ENCODE measurements around the gene CYB5D1. TPM values are rescaled to one million over a fixed set of nuclear protein-coding genes. Genes with fewer than 3 reads are reported as not detected.

Gene CYB5D1
- polyA plus RNA-seq, 1 donor (not counting 4 experiments of a cell fraction or from before 2014, with no cell fraction given) = 14.8 TPM

GRCh38 chr17:7911116-7911515 is 53.3 kb downstream of the CYB5D1 start:
- H3K9me3 ChIP-seq (ENCODE audit: control insufficient read depth, low read depth, low read length) = no peaks in the 10 kb centered on the region
- peaks cover 23 to 35% of the 10 kb centered on the region in 2 experiments for H3K36me3 ChIP-seq (ENCODE audit: control insufficient read depth in 2 of 2, extremely low read depth in 1 of 2, insufficient read depth in 2 of 2, low read length in 2 of 2)
- H3K4me2 ChIP-seq (ENCODE audit: control insufficient read depth, extremely low read depth, insufficient read depth, low read depth, low read length) = no peak overlapping the region
- dilution Hi-C loops (cut with MboI; ENCODE audit: extremely low pct_ligation_motif_present, low sequenced_read_pairs) = no loop called here
- peaks cover 16% of the 10 kb centered on the region for H3K4me1 ChIP-seq (ENCODE audit: control insufficient read depth, extremely low read depth, insufficient read depth, low read length)
- DNase-seq (ENCODE audit: low read depth, low spot score) (no peak), FAIRE-seq (no peak)
- no peaks in the 10 kb centered on the region for H3K79me2 ChIP-seq (ENCODE audit: control insufficient read depth, insufficient read depth, low read length)
- no peaks in the 10 kb centered on the region for H3K27me3 ChIP-seq (ENCODE audit: control insufficient read depth, extremely low read depth, insufficient read depth, low read length)
- no peaks in the 10 kb centered on the region for H3K9me1 ChIP-seq (ENCODE audit: control insufficient read depth, extremely low read depth, insufficient read depth, low read length)
- no peak overlapping the region for H2AFZ ChIP-seq (ENCODE audit: control insufficient read depth, low read length)
- no peak overlapping the region for H3K27ac ChIP-seq (ENCODE audit: control insufficient read depth, insufficient read depth, low read length)
- no peaks in the 10 kb centered on the region for H4K20me1 ChIP-seq (ENCODE audit: control insufficient read depth, extremely low read depth, insufficient read depth, low read length)
- TF ChIP-seq EZH2 (IDR thresholded peaks at IDR 0.05; ENCODE audit: low read length) (no peak), CTCF (optimal IDR thresholded peaks at IDR 0.05 in 1 of 3, IDR thresholded peaks at IDR 0.05 in 1 of 3, conservative IDR thresholded peaks at IDR 0.05 in 1 of 3; ENCODE audit: extremely low read depth in 1 of 3, insufficient read depth in 2 of 3, low read length in 3 of 3) (no peak)
- H3K4me3 ChIP-seq (ENCODE audit: control insufficient read depth in 2 of 3, extremely low read depth in 1 of 3, insufficient read depth in 2 of 3, low read depth in 1 of 3, low read length in 3 of 3) = no peak overlapping the region
- H3K9ac ChIP-seq (ENCODE audit: control insufficient read depth, extremely low read depth, insufficient read depth, low read length) = no peak overlapping the region

Small RNA genes lying within 50 kb of the gene (small RNA-seq; reads per million reads assigned to genes)
- 0.07 to 3.0 (median 0.33) reads per million in 3 experiments for gene SCARNA21 (ENCODE audit: insufficient read length in 3 of 3, low read depth in 3 of 3, low replicate concordance in 1 of 3)

Other genes with a start within 250 kb of the CYB5D1 start
- gene FXR2, start 243.1 kb upstream of the CYB5D1 start, polyA plus RNA-seq = 30.6 to 44.3 TPM (median 32.2 TPM) in 3 replicates
- gene SAT2, start 230.2 kb upstream of the CYB5D1 start, polyA plus RNA-seq = 23.5 to 26.9 TPM (median 25.8 TPM) in 3 replicates
- gene SHBG, start 227.9 kb upstream of the CYB5D1 start, polyA plus RNA-seq = 0.14 to 0.44 TPM (median 0.23 TPM) in 3 replicates
- not detected in 3 replicates for gene ATP1B2, start 207.1 kb upstream of the CYB5D1 start, polyA plus RNA-seq
- 14.3 to 60.6 TPM (median 22.0 TPM) in 3 replicates for gene TP53, start 170.5 kb upstream of the CYB5D1 start, polyA plus RNA-seq
- gene WRAP53, start 169.5 kb upstream of the CYB5D1 start, polyA plus RNA-seq = 7.7 to 10.6 TPM (median 8.2 TPM) in 3 replicates
- 3.1 to 4.1 TPM (median 3.1 TPM) in 3 replicates for gene EFNB3, start 152.8 kb upstream of the CYB5D1 start, polyA plus RNA-seq
- gene DNAH2, start 140.3 kb upstream of the CYB5D1 start, polyA plus RNA-seq = 0.13 to 0.36 TPM (median 0.13 TPM) in 3 replicates
- 1.0 to 1.6 TPM (median 1.4 TPM) in 3 replicates for gene KDM6B, start 23.8 kb upstream of the CYB5D1 start, polyA plus RNA-seq
- 0.14 to 0.45 TPM (median 0.24 TPM) in 3 replicates for gene TMEM88, start 2.9 kb upstream of the CYB5D1 start, polyA plus RNA-seq
- gene NAA38, start 444 bp upstream of the CYB5D1 start, polyA plus RNA-seq = 41.0 to 130 TPM (median 70.9 TPM) in 3 replicates
- gene CHD3, start 30.8 kb downstream of the CYB5D1 start, polyA plus RNA-seq = 27.8 to 30.1 TPM (median 28.1 TPM) in 3 replicates
- 3.4 to 5.7 TPM (median 3.6 TPM) in 3 replicates for gene RNF227, start 58.3 kb downstream of the CYB5D1 start, polyA plus RNA-seq
- 2.0 to 2.5 TPM (median 2.2 TPM) in 3 replicates for gene KCNAB3, start 71.9 kb downstream of the CYB5D1 start, polyA plus RNA-seq
- 108 to 396 TPM (median 128 TPM) in 3 replicates for gene TRAPPC1, start 73.9 kb downstream of the CYB5D1 start, polyA plus RNA-seq
- gene CNTROB, start 74.2 kb downstream of the CYB5D1 start, polyA plus RNA-seq = 17.4 to 20.5 TPM (median 17.4 TPM) in 3 replicates
- gene GUCY2D, start 144.6 kb downstream of the CYB5D1 start, polyA plus RNA-seq = 0.25 to 0.42 TPM in 2 of 3 replicates, not detected in the other
- gene ALOX15B, start 181.1 kb downstream of the CYB5D1 start, polyA plus RNA-seq = 29.7 to 56.5 TPM (median 31.9 TPM) in 3 replicates
- gene ALOX12B, start 229.7 kb downstream of the CYB5D1 start, polyA plus RNA-seq = 0.43 to 0.75 TPM (median 0.47 TPM) in 3 replicates